HepG2 (cell line): ENCODE data around the gene METTL15. TPM values are rescaled to one million over a fixed set of nuclear protein-coding genes. Genes with fewer than 3 reads are reported as not detected.

ENCODE experiments used
- ATAC-seq: fragments of 200-7000 bp; cut with Tn5 transposase; 3 replicates; pipeline ENCODE4 v1.9.1; 2020; ENCODE audit warnings: mild to moderate bottlenecking, moderate library complexity
- BruUV-seq: library from RNA; stranded (reverse); fragments of 400-500 nt; replicated peaks from 2 replicates; lab custom pipeline; 2021; lab: Mats Ljungman, UMichigan
- CTCF ChIA-PET: fragments of 300-600 bp; formaldehyde crosslinking; extraction: SDS; loops from one replicate; lab custom pipeline; 2021; ENCODE audit warnings: low total read pairs, inconsistent platforms, low intra/inter-chr PET ratio; lab: Yijun Ruan, JAX
- POLR2A ChIA-PET: fragments of 350-600 bp; sonication (Branson Sonifier 250); formaldehyde crosslinking; loops from one replicate; lab custom pipeline; 2020; ENCODE audit warnings: antibody characterized with exemption, inconsistent platforms; lab: Yijun Ruan, JAX
- DNase-seq: peaks from one replicate; pipeline ENCODE4 v3.0.0-alpha.2; 2015; ENCODE audit warnings: low spot score
- FAIRE-seq: peaks from 3 replicates; lab custom pipeline; 2011; peaks lifted over from hg19 to GRCh38; lab: Jason Lieb, UNC
- H2AFZ ChIP-seq: one replicate; pipeline ENCODE4 v1.6.1; 2011; ENCODE audit warnings: low read length, inconsistent platforms
- H3K27ac ChIP-seq: fragments of 300-600 bp; 3 replicates; pipeline ENCODE4 v1.8.0; 2011; ENCODE audit warnings: mixed run types, mild to moderate bottlenecking, mixed read lengths, low read length, inconsistent platforms; ENCODE audit not compliant: insufficient read depth; ENCODE audit errors: extremely low read length
- H3K27me3 ChIP-seq, 2 experiments: fragments of 200-600 bp in 1 of 2; 2 replicates in 1 of 2; 3 replicates in 1 of 2; pipeline versions ENCODE4 v1.6.0 to v1.8.0; 2011; ENCODE audit warnings: low read length in 2 of 2, mild to moderate bottlenecking in 2 of 2, moderate library complexity in 2 of 2, inconsistent platforms in 1 of 2; ENCODE audit not compliant: insufficient read depth in 2 of 2, control insufficient read depth in 1 of 2
- H3K36me3 ChIP-seq, 2 experiments: fragments of 200-600 bp in 1 of 2; replicated peaks in 1 of 2; 2 replicates in 1 of 2; 3 replicates in 1 of 2; pipeline versions ENCODE4 v1.5.1 to v1.8.0; 2011; ENCODE audit warnings: low read length in 2 of 2, inconsistent platforms in 1 of 2; ENCODE audit not compliant: insufficient read depth in 2 of 2, control insufficient read depth in 1 of 2
- H3K4me1 ChIP-seq: 2 replicates; pipeline ENCODE4 v1.5.1; 2012; ENCODE audit warnings: low read length, inconsistent platforms; ENCODE audit not compliant: insufficient read depth
- H3K4me2 ChIP-seq: 2 replicates; pipeline ENCODE4 v1.6.0; 2011; ENCODE audit warnings: low read depth, low read length, inconsistent platforms
- H3K4me3 ChIP-seq, 3 experiments: fragments of 200-600 bp in 1 of 3; sonication (generic), shearing (Covaris generic) in 1 of 3; replicated peaks in 1 of 3; 2 replicates each; pipeline ENCODE4 v1.5.1; 2011 to 2016; ENCODE audit warnings: low read length in 3 of 3, inconsistent platforms in 2 of 3, low read depth in 2 of 3, mild to moderate bottlenecking in 2 of 3, control low read depth in 1 of 3, mixed read lengths in 1 of 3; ENCODE audit not compliant: insufficient read depth in 1 of 3
- H3K79me2 ChIP-seq: one replicate; pipeline ENCODE4 v1.6.1; 2011; ENCODE audit warnings: low read length, inconsistent platforms; ENCODE audit not compliant: insufficient read depth
- H3K9ac ChIP-seq: 2 replicates; pipeline ENCODE4 v1.6.0; 2011; ENCODE audit warnings: mild to moderate bottlenecking, low read depth, low read length, inconsistent platforms; ENCODE audit not compliant: insufficient read depth
- H3K9me3 ChIP-seq: 2 replicates; pipeline ENCODE4 v1.5.1; 2012; ENCODE audit warnings: mild to moderate bottlenecking, low read length
- H4K20me1 ChIP-seq: 2 replicates; pipeline ENCODE4 v1.6.0; 2011; ENCODE audit warnings: inconsistent platforms, mild to moderate bottlenecking, low read length, moderate library complexity; ENCODE audit not compliant: insufficient read depth
- ATF7 ChIP-seq, 2 experiments: fragments of 450-650 bp in 1 of 2; sonication (generic) in 1 of 2; formaldehyde crosslinking in 1 of 2; IDR thresholded peaks; 2 replicates each; pipeline versions ENCODE4 v1.4.0 to v1.6.1; 2016 to 2020; ENCODE audit warnings: antibody characterized with exemption in 1 of 2, mild to moderate bottlenecking in 1 of 2, missing genetic modification reagents in 1 of 2
- CEBPB ChIP-seq: IDR thresholded peaks from 2 replicates; pipeline ENCODE4 v1.6.1; 2011; ENCODE audit warnings: low read depth, low read length, improper control_type of control experiment, borderline replicate concordance
- CEBPG ChIP-seq: IDR thresholded peaks from 2 replicates; pipeline ENCODE4 v1.6.1; 2016
- ZNF121 ChIP-seq: sonication (generic); formaldehyde crosslinking; IDR thresholded peaks from 2 replicates; pipeline ENCODE4 v1.5.0; 2020; ENCODE audit warnings: mild to moderate bottlenecking, missing genetic modification reagents
- ZNF142 ChIP-seq: sonication (generic); formaldehyde crosslinking; IDR thresholded peaks from 2 replicates; pipeline ENCODE4 v1.4.0; 2020; ENCODE audit warnings: missing genetic modification reagents
- ZNF7 ChIP-seq: IDR thresholded peaks from 2 replicates; pipeline ENCODE4 v1.6.1; 2016; ENCODE audit warnings: missing biosample characterization, missing genetic modification reagents
- WGBS: methylation state at CpG from one replicate; pipeline ENCODE4 v1.1.6; 2017; ENCODE audit warnings: low lambda C conversion rate; 5-methylcytosine and 5-hydroxymethylcytosine counted together
- in situ Hi-C: cut with HindIII; loops from 2 replicates; pipeline ENCODE4 v1.10.0; 2017; ENCODE audit warnings: low pct_unique_long_range_greater_than_20kb; ENCODE audit not compliant: extremely low pct_ligation_motif_present
- intact Hi-C: fragments of 100-400 bp; cut with micrococcal nuclease; formaldehyde crosslinking; loops from one replicate; pipeline ENCODE4 v1.10.0; 2022; ENCODE audit not compliant: unreplicated experiment
- polyA plus RNA-seq, 8 experiments: library from polyadenylated mRNA; depleted of rRNA in 3 of 8; stranded (reverse) in 7 of 8; unstranded in 1 of 8; fragments of >200 nt; fragmentation: Illumina TruSeq in 4 of 8; extraction: Trizol in 4 of 8; gene quantifications; 2 replicates each; pipeline versions ENCODE4 v1.2.1 to v1.2.3, GENCODE V29; 2011 to 2016; ENCODE audit warnings: low read depth in 4 of 8, missing spikeins in 1 of 8, mixed read lengths in 1 of 8; ENCODE audit not compliant: insufficient read depth in 1 of 8
- total RNA-seq, 5 experiments: library from RNA; depleted of rRNA; stranded (reverse); fragments of >200 nt; fragmentation: Illumina TruSeq; extraction: Trizol; gene quantifications; 2 replicates each; pipeline ENCODE4 v1.2.3, GENCODE V29; 2016; ENCODE audit warnings: low read depth in 1 of 5
- TF ChIP-seq, protein P1 (sequence below): sonication (generic); formaldehyde crosslinking; IDR thresholded peaks from 2 replicates; pipeline ENCODE4 v1.8.1; 2023; ENCODE audit warnings: missing genetic modification reagents, inconsistent platforms, borderline replicate concordance

Gene METTL15
- total and polyA plus RNA-seq, 2 of the 13 experiments (the other 11 are each of a cell fraction or from before 2014, with no cell fraction given): 6.5 to 14.0 TPM

DNA sequence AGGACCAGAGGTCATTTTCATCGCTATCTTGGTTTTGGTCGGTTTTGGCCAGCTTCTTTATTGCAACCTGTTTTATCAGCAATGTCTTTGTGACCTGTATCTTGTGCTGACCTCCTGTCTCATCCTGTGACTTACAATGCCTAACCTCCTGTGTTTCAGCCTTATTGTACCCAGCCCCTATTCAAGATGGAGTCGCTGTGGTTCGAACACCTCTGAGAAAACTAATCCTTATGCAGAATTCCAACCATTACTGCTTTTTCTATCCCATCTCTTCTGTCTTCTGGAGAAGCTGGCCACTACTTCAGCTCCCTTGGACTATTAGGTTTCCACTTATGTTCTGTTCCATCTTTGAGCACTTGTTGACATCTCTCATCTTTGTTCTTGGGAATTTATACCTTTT, 62.6 kb downstream of the METTL15 start:
- no peak overlapping the region for H2AFZ ChIP-seq
- H3K4me1 ChIP-seq: peaks cover 12% of the 10 kb centered on the region
- no peaks in the 10 kb centered on the region for H3K36me3 ChIP-seq
- DNase-seq (no peak), ATAC-seq (no peak), FAIRE-seq (no peak)
- H3K4me2 ChIP-seq: no peak overlapping the region
- H3K27ac ChIP-seq: no peak overlapping the region
- H3K4me3 ChIP-seq: no peak overlapping the region
- H3K79me2 ChIP-seq: no peaks in the 10 kb centered on the region
- ChIA-PET CTCF (no interaction called here), POLR2A (no interaction called here)
- H3K9ac ChIP-seq: no peak overlapping the region
- TF ChIP-seq ZNF121 (CRISPR knock-in tag): no peak
- BruUV-seq: no TSS peak
- in situ Hi-C loops: no loop called here
- no peaks in the 10 kb centered on the region for H4K20me1 ChIP-seq
- H3K27me3 ChIP-seq: no peaks in the 10 kb centered on the region
- intact Hi-C loops: no loop called here
- 95% methylated on average over 4 of the region's 4 CpGs for WGBS
- H3K9me3 ChIP-seq: no peaks in the 10 kb centered on the region

GRCh38 chr11:28176351-28176750, 68.2 kb downstream of the METTL15 start:
- no peak overlapping the region for H3K4me2 ChIP-seq
- CTCF ChIA-PET: no interaction called here
- TF ChIP-seq, protein P1, sequence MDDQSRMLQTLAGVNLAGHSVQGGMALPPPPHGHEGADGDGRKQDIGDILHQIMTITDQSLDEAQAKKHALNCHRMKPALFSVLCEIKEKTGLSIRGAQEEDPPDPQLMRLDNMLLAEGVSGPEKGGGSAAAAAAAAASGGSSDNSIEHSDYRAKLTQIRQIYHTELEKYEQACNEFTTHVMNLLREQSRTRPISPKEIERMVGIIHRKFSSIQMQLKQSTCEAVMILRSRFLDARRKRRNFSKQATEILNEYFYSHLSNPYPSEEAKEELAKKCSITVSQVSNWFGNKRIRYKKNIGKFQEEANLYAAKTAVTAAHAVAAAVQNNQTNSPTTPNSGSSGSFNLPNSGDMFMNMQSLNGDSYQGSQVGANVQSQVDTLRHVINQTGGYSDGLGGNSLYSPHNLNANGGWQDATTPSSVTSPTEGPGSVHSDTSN: no peak
- no peak for TF ChIP-seq ZNF142
- TF ChIP-seq CEBPB: peak; percentile 55
- peak; percentile 57; the same call in 1 of the 2 replicates for TF ChIP-seq ZNF7
- TF ChIP-seq ATF7 (IDR thresholded peaks at IDR 0.05): peak; percentile 35; the same call in 1 of the 2 replicates
- no peak for TF ChIP-seq ATF7 (CRISPR knock-in tag; IDR thresholded peaks at IDR 0.05)
- TF ChIP-seq CEBPG (CRISPR knock-in tag): 0 out of 2 replicates have a peak, but pooled peaks have one; percentile 24
- TF ChIP-seq, all 625 proteins: peak for 4
- no peaks in the 10 kb centered on the region for H3K9me3 ChIP-seq
- no peak overlapping the region for H2AFZ ChIP-seq
- in situ Hi-C loops (no loop called here), intact Hi-C loops (no loop called here)
- H3K79me2 ChIP-seq: no peaks in the 10 kb centered on the region
- H3K4me1 ChIP-seq: no peaks in the 10 kb centered on the region
- BruUV-seq: no TSS peak
- ATAC-seq: no peak
- H4K20me1 ChIP-seq: no peaks in the 10 kb centered on the region
- H3K4me3 ChIP-seq: no peak overlapping the region
- H3K27ac ChIP-seq: no peak overlapping the region
- no peak for DNase-seq
- POLR2A ChIA-PET: no interaction called here
- no peak for FAIRE-seq
- no peak overlapping the region for H3K9ac ChIP-seq
- no peaks in the 10 kb centered on the region for H3K27me3 ChIP-seq
- H3K36me3 ChIP-seq: no peaks in the 10 kb centered on the region
- 97% methylated on average over 1 of the region's 1 CpG for WGBS
